ENCODE results near the gene ANKRD13A. TPM values are rescaled to one million over a fixed set of nuclear protein-coding genes. Genes with fewer than 3 reads are reported as not detected.

The ANKRD13A gene
- total and polyA plus RNA-seq, 2 of the 13 experiments (the other 11 are each of a cell fraction or from before 2014, with no cell fraction given): 34.1 to 41.6 TPM

DNA sequence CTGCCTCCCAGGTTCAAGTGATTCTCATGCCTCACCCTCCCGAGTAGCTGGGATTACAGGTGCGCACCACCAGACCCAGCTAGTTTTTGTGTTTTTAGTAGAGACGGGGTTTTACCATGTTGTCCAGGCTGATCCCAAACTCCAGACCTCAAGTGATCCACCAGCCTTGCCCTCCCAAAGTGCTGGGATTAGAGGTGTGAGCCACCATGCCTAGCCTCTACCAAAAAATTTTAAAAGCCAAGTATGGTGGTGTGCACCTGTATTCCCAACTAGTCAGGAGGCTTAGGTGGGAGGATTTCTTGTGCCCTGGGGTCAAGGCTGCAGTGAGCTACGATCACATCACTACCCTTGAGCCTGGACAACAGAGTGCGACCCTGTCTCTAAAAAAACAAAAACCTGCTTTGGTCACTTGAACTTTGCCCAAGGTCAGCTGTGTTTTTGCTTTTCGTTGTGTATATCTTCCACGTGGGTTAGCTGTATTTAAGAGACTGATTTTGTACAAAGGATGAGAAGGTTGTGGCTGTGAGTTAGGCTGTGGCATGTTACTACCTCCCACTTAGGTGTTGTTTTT, 36.4 kb downstream of the ANKRD13A start (continued):
- TF ChIP-seq, protein P1, sequence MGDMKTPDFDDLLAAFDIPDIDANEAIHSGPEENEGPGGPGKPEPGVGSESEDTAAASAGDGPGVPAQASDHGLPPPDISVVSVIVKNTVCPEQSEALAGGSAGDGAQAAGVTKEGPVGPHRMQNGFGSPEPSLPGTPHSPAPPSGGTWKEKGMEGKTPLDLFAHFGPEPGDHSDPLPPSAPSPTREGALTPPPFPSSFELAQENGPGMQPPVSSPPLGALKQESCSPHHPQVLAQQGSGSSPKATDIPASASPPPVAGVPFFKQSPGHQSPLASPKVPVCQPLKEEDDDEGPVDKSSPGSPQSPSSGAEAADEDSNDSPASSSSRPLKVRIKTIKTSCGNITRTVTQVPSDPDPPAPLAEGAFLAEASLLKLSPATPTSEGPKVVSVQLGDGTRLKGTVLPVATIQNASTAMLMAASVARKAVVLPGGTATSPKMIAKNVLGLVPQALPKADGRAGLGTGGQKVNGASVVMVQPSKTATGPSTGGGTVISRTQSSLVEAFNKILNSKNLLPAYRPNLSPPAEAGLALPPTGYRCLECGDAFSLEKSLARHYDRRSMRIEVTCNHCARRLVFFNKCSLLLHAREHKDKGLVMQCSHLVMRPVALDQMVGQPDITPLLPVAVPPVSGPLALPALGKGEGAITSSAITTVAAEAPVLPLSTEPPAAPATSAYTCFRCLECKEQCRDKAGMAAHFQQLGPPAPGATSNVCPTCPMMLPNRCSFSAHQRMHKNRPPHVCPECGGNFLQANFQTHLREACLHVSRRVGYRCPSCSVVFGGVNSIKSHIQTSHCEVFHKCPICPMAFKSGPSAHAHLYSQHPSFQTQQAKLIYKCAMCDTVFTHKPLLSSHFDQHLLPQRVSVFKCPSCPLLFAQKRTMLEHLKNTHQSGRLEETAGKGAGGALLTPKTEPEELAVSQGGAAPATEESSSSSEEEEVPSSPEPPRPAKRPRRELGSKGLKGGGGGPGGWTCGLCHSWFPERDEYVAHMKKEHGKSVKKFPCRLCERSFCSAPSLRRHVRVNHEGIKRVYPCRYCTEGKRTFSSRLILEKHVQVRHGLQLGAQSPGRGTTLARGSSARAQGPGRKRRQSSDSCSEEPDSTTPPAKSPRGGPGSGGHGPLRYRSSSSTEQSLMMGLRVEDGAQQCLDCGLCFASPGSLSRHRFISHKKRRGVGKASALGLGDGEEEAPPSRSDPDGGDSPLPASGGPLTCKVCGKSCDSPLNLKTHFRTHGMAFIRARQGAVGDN (CRISPR knock-in tag; IDR thresholded peaks at IDR 0.05): no peak; the same call in 1 of the 2 replicates
- no peak for TF ChIP-seq ZNF337 (CRISPR knock-in tag; IDR thresholded peaks at IDR 0.05; ENCODE audit: borderline replicate concordance, low read depth)
- TF ChIP-seq PRMT3 (CRISPR knock-in tag; IDR thresholded peaks at IDR 0.05; ENCODE audit: borderline replicate concordance, low read depth): 0 out of 2 replicates have a peak, but pooled peaks have one; percentile 62
- 0 out of 2 replicates have a peak, but pooled peaks have one; percentile 45 for TF ChIP-seq MZF1 (CRISPR knock-in tag; IDR thresholded peaks at IDR 0.05; ENCODE audit: borderline replicate concordance)
- TF ChIP-seq REPIN1 (CRISPR knock-in tag; IDR thresholded peaks at IDR 0.05; ENCODE audit: borderline replicate concordance, low read depth): peak; percentile 12; the same call in 1 of the 2 replicates
- no peak for TF ChIP-seq ARNTL (CRISPR knock-in tag; IDR thresholded peaks at IDR 0.05)
- no peak for TF ChIP-seq SYNCRIP (IDR thresholded peaks at IDR 0.05; ENCODE audit: insufficient read depth, low read depth, low read length)
- TF ChIP-seq, protein P2, sequence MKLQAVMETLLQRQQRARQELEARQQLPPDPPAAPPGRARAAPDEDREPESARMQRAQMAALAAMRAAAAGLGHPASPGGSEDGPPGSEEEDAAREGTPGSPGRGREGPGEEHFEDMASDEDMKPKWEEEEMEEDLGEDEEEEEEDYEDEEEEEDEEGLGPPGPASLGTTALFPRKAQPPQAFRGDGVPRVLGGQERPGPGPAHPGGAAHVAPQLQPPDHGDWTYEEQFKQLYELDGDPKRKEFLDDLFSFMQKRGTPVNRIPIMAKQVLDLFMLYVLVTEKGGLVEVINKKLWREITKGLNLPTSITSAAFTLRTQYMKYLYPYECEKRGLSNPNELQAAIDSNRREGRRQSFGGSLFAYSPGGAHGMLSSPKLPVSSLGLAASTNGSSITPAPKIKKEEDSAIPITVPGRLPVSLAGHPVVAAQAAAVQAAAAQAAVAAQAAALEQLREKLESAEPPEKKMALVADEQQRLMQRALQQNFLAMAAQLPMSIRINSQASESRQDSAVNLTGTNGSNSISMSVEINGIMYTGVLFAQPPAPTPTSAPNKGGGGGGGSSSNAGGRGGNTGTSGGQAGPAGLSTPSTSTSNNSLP (IDR thresholded peaks at IDR 0.05; ENCODE audit: low read depth, low read length): no peak
- no peak for TF ChIP-seq ZNF660 (CRISPR knock-in tag; IDR thresholded peaks at IDR 0.05; ENCODE audit: borderline replicate concordance, low read depth)
- TF ChIP-seq SOX5 (CRISPR knock-in tag; IDR thresholded peaks at IDR 0.05; ENCODE audit: borderline replicate concordance): peak; percentile 86; the same call in 1 of the 2 replicates
- TF ChIP-seq ZFP36L2 (CRISPR knock-in tag; IDR thresholded peaks at IDR 0.05): no peak
- TF ChIP-seq NFIB (CRISPR knock-in tag; IDR thresholded peaks at IDR 0.05; ENCODE audit: borderline replicate concordance): no peak
- TF ChIP-seq, protein P3, sequence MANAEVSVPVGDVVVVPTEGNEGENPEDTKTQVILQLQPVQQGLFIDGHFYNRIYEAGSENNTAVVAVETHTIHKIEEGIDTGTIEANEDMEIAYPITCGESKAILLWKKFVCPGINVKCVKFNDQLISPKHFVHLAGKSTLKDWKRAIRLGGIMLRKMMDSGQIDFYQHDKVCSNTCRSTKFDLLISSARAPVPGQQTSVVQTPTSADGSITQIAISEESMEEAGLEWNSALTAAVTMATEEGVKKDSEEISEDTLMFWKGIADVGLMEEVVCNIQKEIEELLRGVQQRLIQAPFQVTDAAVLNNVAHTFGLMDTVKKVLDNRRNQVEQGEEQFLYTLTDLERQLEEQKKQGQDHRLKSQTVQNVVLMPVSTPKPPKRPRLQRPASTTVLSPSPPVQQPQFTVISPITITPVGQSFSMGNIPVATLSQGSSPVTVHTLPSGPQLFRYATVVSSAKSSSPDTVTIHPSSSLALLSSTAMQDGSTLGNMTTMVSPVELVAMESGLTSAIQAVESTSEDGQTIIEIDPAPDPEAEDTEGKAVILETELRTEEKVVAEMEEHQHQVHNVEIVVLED (CRISPR knock-in tag; IDR thresholded peaks at IDR 0.05; ENCODE audit: borderline replicate concordance): peak; percentile 18; the same call in 1 of the 2 replicates
- TF ChIP-seq, protein P4, sequence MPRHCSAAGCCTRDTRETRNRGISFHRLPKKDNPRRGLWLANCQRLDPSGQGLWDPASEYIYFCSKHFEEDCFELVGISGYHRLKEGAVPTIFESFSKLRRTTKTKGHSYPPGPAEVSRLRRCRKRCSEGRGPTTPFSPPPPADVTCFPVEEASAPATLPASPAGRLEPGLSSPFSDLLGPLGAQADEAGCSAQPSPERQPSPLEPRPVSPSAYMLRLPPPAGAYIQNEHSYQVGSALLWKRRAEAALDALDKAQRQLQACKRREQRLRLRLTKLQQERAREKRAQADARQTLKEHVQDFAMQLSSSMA (CRISPR knock-in tag; IDR thresholded peaks at IDR 0.05): no peak
- TF ChIP-seq, protein P5, sequence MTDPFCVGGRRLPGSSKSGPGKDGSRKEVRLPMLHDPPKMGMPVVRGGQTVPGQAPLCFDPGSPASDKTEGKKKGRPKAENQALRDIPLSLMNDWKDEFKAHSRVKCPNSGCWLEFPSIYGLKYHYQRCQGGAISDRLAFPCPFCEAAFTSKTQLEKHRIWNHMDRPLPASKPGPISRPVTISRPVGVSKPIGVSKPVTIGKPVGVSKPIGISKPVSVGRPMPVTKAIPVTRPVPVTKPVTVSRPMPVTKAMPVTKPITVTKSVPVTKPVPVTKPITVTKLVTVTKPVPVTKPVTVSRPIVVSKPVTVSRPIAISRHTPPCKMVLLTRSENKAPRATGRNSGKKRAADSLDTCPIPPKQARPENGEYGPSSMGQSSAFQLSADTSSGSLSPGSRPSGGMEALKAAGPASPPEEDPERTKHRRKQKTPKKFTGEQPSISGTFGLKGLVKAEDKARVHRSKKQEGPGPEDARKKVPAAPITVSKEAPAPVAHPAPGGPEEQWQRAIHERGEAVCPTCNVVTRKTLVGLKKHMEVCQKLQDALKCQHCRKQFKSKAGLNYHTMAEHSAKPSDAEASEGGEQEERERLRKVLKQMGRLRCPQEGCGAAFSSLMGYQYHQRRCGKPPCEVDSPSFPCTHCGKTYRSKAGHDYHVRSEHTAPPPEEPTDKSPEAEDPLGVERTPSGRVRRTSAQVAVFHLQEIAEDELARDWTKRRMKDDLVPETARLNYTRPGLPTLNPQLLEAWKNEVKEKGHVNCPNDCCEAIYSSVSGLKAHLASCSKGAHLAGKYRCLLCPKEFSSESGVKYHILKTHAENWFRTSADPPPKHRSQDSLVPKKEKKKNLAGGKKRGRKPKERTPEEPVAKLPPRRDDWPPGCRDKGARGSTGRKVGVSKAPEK (CRISPR knock-in tag; IDR thresholded peaks at IDR 0.05; ENCODE audit: borderline replicate concordance): no peak
- 0 out of 2 replicates have a peak, but pooled peaks have one; percentile 25 for TF ChIP-seq CREM (IDR thresholded peaks at IDR 0.05)
- no peak for TF ChIP-seq CREM (CRISPR knock-in tag; IDR thresholded peaks at IDR 0.05)

Measured in HepG2 (cell line).